Type B pancreatic cell (in vitro differentiated cells): ENCODE results near the gene CD24. TPM values are rescaled to one million over a fixed set of nuclear protein-coding genes. Genes with fewer than 3 reads are reported as not detected.

ENCODE experiments used
- DNase-seq: peaks from one replicate; pipeline ENCODE4 v3.0.0; 2021; ENCODE audit warnings: mixed read lengths; ENCODE audit not compliant: unreplicated experiment; ENCODE audit errors: extremely low spot score
- H3K27ac Mint-ChIP-seq: 2 replicates; pipeline ENCODE4 v1.8.0; 2021; ENCODE audit warnings: mild to moderate bottlenecking, mixed read lengths
- H3K27me3 Mint-ChIP-seq: 2 replicates; pipeline ENCODE4 v1.8.0; 2021; ENCODE audit warnings: mixed read lengths
- H3K36me3 Mint-ChIP-seq: 2 replicates; pipeline ENCODE4 v1.8.0; 2021; ENCODE audit warnings: mixed read lengths
- H3K4me1 Mint-ChIP-seq: one replicate; pipeline ENCODE4 v1.8.0; 2021; ENCODE audit warnings: mixed read lengths; ENCODE audit not compliant: unreplicated experiment
- H3K4me3 Mint-ChIP-seq: 2 replicates; pipeline ENCODE4 v1.8.0; 2021; ENCODE audit warnings: mild to moderate bottlenecking, mixed read lengths
- H3K9me3 Mint-ChIP-seq: 2 replicates; pipeline ENCODE4 v1.8.0; 2021; ENCODE audit warnings: mixed read lengths
- CTCF ChIP-seq: fragments of 200-600 bp; sonication (generic); conservative IDR thresholded peaks from 2 replicates; pipeline ENCODE4 v1.5.0; 2021; ENCODE audit warnings: antibody characterized with exemption, mild to moderate bottlenecking
- total RNA-seq: library from RNA; stranded (reverse); gene quantifications from 2 replicates; pipeline ENCODE4 v1.2.1, GENCODE V29; 2021; ENCODE audit warnings: low replicate concordance

Gene CD24
- total RNA-seq, 1 donor from 2014 or later: 807 TPM

GRCh38 chr6:106961801-106962200 is 12.7 kb downstream of the CD24 start:
- H3K36me3 Mint-ChIP-seq: no peaks in the 10 kb centered on the region
- no peak for DNase-seq
- no peak overlapping the region for H3K27ac Mint-ChIP-seq
- H3K4me3 Mint-ChIP-seq: no peak overlapping the region
- TF ChIP-seq CTCF: no peak
- peaks cover 5% of the 10 kb centered on the region for H3K9me3 Mint-ChIP-seq
- no peaks in the 10 kb centered on the region for H3K27me3 Mint-ChIP-seq
- H3K4me1 Mint-ChIP-seq: no peaks in the 10 kb centered on the region

- no peak for DNase-seq
- Mint-ChIP-seq H3K9me3 (peaks cover under 1% of the 10 kb centered on the region), H3K27me3 (no peaks in the 10 kb centered on the region), H3K4me1 (no peaks in the 10 kb centered on the region), H3K36me3 (no peaks in the 10 kb centered on the region), H3K4me3 (no peak overlapping the region), H3K27ac (no peak overlapping the region)
- TF ChIP-seq CTCF: no peak
These were observed 13.4 kb downstream of the CD24 start for GRCh38 chr6:106961136-106961535.

GRCh38 chr6:106959985-106960384 is 14.5 kb downstream of the CD24 start:
- TF ChIP-seq CTCF: no peak
- H3K9me3 Mint-ChIP-seq: no peaks in the 10 kb centered on the region

DNA sequence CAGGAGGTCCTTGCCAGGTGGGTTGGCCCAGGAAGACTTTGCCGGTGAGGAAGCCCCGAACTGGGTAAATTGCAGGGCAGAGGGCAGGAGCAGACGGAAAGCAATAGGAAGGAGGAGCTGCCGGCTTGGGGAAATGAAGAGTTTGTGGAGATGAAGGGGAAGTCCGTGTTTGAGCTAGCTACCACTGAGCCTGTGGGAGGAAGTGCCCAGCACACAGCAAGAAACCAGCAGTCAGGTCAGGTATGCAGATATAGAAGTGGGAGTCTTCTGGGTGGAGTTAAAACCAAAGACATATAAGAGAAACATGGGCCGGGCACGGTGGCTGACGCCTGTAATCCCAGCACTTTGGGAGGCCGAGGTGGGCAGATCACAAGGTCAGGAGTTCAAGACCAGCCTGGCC is 34.7 kb downstream of the CD24 start:
- H3K36me3 Mint-ChIP-seq: no peaks in the 10 kb centered on the region
- TF ChIP-seq CTCF: no peak
- no peaks in the 10 kb centered on the region for H3K9me3 Mint-ChIP-seq
- H3K4me3 Mint-ChIP-seq: no peak overlapping the region
- no peaks in the 10 kb centered on the region for H3K4me1 Mint-ChIP-seq
- no peak overlapping the region for H3K27ac Mint-ChIP-seq
- DNase-seq: no peak
- H3K27me3 Mint-ChIP-seq: no peaks in the 10 kb centered on the region

More at GRCh38 chr6:106959985-106960384, 14.5 kb downstream of the CD24 start:
- Mint-ChIP-seq H3K4me3 (no peak overlapping the region), H3K36me3 (no peaks in the 10 kb centered on the region), H3K4me1 (no peaks in the 10 kb centered on the region), H3K27ac (no peak overlapping the region), H3K27me3 (no peaks in the 10 kb centered on the region)
- no peak for DNase-seq

GRCh38 chr6:106939208-106939607 is 35.3 kb downstream of the CD24 start:
- Mint-ChIP-seq H3K4me3 (no peak overlapping the region), H3K36me3 (no peaks in the 10 kb centered on the region), H3K27me3 (no peaks in the 10 kb centered on the region), H3K4me1 (no peaks in the 10 kb centered on the region), H3K27ac (no peak overlapping the region), H3K9me3 (no peaks in the 10 kb centered on the region)
- no peak for TF ChIP-seq CTCF
- DNase-seq: no peak
